Nephron (organoid): ENCODE results near the gene PGAM2.

Experiments
- H3K27ac Mint-ChIP-seq, 3 experiments: 2 replicates each; pipeline ENCODE4 v1.8.0; 2020; ENCODE audit warnings: mixed read lengths in 3 of 3, mild to moderate bottlenecking in 2 of 3, moderate library complexity in 1 of 3
- H3K27me3 Mint-ChIP-seq: 2 replicates; pipeline ENCODE4 v1.8.0; 2021; ENCODE audit warnings: low read depth, mild to moderate bottlenecking, moderate library complexity, mixed read lengths
- H3K36me3 Mint-ChIP-seq: 2 replicates; pipeline ENCODE4 v1.8.0; 2020; ENCODE audit warnings: low read depth, mixed read lengths
- H3K4me1 Mint-ChIP-seq: 2 replicates; pipeline ENCODE4 v1.8.0; 2020; ENCODE audit warnings: mixed read lengths
- H3K4me3 Mint-ChIP-seq, 3 experiments: 2 replicates each; pipeline ENCODE4 v1.8.0; 2020; ENCODE audit warnings: mild to moderate bottlenecking in 3 of 3, mixed read lengths in 3 of 3, moderate library complexity in 2 of 3
- H3K9me3 Mint-ChIP-seq: 2 replicates; pipeline ENCODE4 v1.8.0; 2020; ENCODE audit warnings: mixed read lengths
- TF ChIP-seq, protein P1 (sequence below), 3 experiments: fragments of 200-600 bp; sonication (generic); IDR thresholded peaks; one replicate each; pipeline ENCODE4 v1.5.0; 2021; ENCODE audit warnings: antibody characterized with exemption in 3 of 3; ENCODE audit not compliant: unreplicated experiment in 3 of 3

Gene PGAM2

DNA sequence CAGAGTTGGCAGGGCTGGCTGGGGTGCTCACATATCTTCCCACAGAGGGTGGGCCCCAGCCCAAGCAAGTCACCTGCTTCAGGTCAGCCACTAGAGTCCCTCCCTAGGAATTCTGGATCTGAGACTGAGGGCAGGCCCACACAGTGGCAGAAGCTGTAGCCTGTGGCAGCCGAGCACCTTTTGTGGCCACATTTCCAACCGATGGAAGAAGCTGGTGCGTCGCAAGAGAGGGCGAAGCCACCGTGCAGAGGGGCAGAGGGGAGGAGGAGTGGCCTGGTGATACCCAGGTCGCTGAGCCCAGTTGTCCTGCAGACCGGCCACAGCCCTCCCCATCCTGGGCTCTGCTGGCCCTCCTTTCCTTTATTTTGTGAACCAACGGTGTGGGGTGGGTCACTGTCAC, 11.7 kb upstream of the PGAM2 start:
- Mint-ChIP-seq H3K27ac (peak overlapping the region in 1 of 3 experiments; percentile 98), H3K36me3 (peaks cover 30% of the 10 kb centered on the region), H3K4me1 (peaks cover 18% of the 10 kb centered on the region), H3K9me3 (no peaks in the 10 kb centered on the region), H3K4me3 (no peak overlapping the region), H3K27me3 (no peaks in the 10 kb centered on the region)
- TF ChIP-seq, protein P1, sequence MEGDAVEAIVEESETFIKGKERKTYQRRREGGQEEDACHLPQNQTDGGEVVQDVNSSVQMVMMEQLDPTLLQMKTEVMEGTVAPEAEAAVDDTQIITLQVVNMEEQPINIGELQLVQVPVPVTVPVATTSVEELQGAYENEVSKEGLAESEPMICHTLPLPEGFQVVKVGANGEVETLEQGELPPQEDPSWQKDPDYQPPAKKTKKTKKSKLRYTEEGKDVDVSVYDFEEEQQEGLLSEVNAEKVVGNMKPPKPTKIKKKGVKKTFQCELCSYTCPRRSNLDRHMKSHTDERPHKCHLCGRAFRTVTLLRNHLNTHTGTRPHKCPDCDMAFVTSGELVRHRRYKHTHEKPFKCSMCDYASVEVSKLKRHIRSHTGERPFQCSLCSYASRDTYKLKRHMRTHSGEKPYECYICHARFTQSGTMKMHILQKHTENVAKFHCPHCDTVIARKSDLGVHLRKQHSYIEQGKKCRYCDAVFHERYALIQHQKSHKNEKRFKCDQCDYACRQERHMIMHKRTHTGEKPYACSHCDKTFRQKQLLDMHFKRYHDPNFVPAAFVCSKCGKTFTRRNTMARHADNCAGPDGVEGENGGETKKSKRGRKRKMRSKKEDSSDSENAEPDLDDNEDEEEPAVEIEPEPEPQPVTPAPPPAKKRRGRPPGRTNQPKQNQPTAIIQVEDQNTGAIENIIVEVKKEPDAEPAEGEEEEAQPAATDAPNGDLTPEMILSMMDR (IDR thresholded peaks at IDR 0.05; ENCODE audit: unreplicated experiment in 3 of 3) = no peak

DNA sequence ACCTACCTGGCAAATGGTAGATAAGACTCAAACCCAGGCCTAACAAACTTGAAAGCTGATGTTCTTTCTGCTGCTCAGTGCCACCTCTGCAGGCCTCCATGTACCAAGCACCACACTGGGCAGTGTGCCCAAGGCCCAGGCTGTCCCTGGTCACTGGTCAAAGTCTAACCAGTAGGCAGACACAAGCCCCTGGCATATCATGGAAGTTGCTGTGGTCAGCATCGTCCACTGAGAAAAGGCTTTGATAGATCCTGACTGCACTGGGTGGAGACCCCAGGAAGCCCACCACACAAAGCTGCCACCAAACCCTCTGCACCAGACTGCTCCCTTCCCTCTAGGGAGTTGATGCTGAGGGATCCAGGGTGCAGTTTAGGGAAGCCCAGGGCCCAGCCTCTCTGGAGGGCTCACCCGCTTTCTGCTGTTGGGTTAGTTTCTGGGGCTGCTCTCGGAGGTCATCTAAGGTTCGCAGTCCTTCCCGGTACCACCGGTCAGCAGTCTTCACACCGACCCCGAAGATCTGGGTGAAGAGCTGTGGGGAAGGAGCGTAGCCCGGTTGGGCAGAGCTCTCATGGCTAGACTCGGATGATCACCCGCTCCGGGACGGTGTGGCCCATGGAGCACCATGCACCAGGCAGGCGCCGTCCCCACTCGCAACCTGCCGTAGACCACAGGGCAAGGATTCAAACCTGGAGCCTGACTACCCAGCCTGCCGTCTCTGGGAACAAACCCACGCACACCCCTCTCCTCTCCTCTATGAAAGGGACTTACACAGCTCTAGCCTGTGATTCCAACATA, 10.9 kb upstream of the PGAM2 start:
- Mint-ChIP-seq H3K27ac (peak overlapping the region in 1 of 3 experiments; percentile 98), H3K27me3 (no peaks in the 10 kb centered on the region), H3K4me1 (peaks cover 15% of the 10 kb centered on the region), H3K4me3 (no peak overlapping the region), H3K36me3 (peaks cover 33% of the 10 kb centered on the region), H3K9me3 (no peaks in the 10 kb centered on the region)
- TF ChIP-seq, protein P1 (IDR thresholded peaks at IDR 0.05; ENCODE audit: unreplicated experiment in 3 of 3) = no peak

DNA sequence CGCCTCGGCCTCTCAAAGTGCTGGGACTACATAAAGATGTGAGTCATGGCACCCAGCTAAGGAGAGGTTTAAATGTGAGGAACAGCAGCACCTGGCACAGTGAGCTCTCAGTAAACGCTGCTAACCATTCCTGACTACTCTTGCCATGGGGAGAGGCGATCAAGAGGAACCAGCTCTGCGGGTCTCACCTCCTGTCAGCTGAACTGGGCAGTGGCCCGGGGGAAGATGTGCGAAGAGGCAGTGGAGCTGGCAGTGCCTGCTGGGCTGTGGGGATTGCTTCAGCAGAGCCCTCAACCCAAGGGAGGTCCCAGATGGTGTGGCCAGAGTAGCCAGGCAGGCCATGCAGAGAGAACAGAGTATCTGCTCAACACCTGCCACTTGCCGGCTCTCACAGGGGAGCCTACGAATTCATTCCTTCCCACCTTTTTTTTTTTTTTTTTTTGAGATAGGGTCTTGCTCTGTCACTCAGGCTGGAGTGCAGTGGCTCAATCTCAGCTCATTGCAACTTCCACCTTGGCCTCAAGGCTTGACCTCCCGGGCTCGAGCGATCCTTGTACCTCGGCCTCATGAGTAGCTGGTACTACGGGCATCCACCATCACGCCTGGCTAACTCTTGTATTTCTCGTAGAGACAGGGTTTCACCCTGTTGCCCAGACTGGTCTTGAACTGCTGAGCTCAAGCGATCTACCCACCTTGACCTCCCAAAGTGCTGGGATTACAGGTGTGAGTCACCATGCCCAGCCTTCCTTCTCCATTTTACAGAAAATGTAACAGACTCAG, 10.1 kb upstream of the PGAM2 start:
- TF ChIP-seq, protein P1 (IDR thresholded peaks at IDR 0.05; ENCODE audit: unreplicated experiment in 3 of 3) = no peak
- Mint-ChIP-seq H3K9me3 (no peaks in the 10 kb centered on the region), H3K27ac (no peak overlapping the region), H3K4me3 (no peak overlapping the region), H3K36me3 (peaks cover 33% of the 10 kb centered on the region), H3K27me3 (no peaks in the 10 kb centered on the region), H3K4me1 (peaks cover 9% of the 10 kb centered on the region)

DNA sequence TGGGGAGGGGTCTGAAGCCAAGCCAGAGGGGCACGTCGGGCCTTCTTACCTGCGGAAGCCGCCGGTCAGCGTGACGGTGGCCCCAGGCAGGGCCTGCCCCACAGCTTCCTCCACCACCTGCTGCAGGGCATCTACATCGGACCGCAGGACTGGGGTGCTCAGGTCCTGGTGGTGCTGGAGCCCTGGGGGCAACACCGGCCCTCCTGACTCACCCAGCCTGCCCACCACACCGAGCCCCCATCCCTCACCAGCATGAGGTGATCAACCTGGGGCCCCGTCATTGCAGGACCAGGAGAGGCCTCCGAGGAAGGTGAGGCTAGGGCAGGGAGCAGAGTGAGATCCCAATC, 9.0 kb upstream of the PGAM2 start:
- H3K9me3 Mint-ChIP-seq = no peaks in the 10 kb centered on the region
- TF ChIP-seq, protein P1 (IDR thresholded peaks at IDR 0.05; ENCODE audit: unreplicated experiment in 3 of 3) = no peak
- no peaks in the 10 kb centered on the region for H3K27me3 Mint-ChIP-seq
- H3K4me3 Mint-ChIP-seq = no peak overlapping the region
- H3K36me3 Mint-ChIP-seq = peaks cover 33% of the 10 kb centered on the region
- no peak overlapping the region for H3K27ac Mint-ChIP-seq
- peaks cover 9% of the 10 kb centered on the region for H3K4me1 Mint-ChIP-seq

DNA sequence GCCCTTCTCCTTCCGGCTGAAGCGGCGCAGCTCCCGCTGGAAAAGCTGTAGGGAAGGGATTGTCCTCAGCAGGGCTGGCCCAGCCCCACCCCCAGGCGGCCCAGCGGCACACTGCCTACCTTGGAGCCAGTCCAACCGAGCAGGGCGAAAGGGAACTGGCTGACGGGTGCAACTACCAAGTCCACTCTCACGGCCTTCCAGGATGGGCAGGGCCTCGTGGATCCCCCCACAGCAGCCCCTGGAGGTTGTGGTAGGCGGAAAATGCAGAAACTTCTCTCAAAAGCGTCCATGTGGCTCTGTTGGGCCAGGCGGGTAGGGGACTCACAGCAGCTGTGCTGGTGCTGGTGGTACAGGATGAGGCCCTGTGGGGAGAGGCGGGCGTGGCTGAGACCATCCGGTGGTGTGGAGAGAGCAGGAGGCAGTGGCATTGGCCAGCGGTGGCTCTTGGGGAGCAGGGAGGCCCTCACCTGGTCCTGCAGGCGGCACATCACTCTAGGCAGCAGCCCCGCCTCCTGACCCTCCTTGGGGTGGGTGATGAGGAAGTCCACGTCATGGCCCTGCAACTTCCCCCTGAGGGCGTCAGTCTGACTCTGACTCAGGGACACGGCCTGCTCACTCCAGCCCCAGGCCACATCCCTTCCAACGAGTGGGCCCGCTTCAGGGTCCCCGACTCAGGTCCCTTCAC, 8.4 kb upstream of the PGAM2 start:
- no peaks in the 10 kb centered on the region for H3K27me3 Mint-ChIP-seq
- H3K4me3 Mint-ChIP-seq = no peak overlapping the region
- no peak overlapping the region for H3K27ac Mint-ChIP-seq
- no peaks in the 10 kb centered on the region for H3K9me3 Mint-ChIP-seq
- peaks cover 33% of the 10 kb centered on the region for H3K36me3 Mint-ChIP-seq
- TF ChIP-seq, protein P1 (IDR thresholded peaks at IDR 0.05; ENCODE audit: unreplicated experiment in 3 of 3) = no peak
- H3K4me1 Mint-ChIP-seq = peaks cover 9% of the 10 kb centered on the region
